HG02798 (cell line): ENCODE data around the gene CNTN2.

Experiments
- ATAC-seq: cut with Tn5 transposase; IDR thresholded peaks from one replicate; pipeline ENCODE4 v1.9.1; 2021; ENCODE audit warnings: mild to moderate bottlenecking; ENCODE audit not compliant: unreplicated experiment, poor library complexity

The CNTN2 gene

GRCh38 chr1:205020466-205020865, 22.5 kb upstream of the CNTN2 start:
- ATAC-seq = no peak

- ATAC-seq = no peak
These were observed 18.3 kb upstream of the CNTN2 start for GRCh38 chr1:205024679-205025078.

- no peak for ATAC-seq
These were observed 17.8 kb upstream of the CNTN2 start for GRCh38 chr1:205025239-205025638.

- ATAC-seq = no peak
These were observed 16.8 kb upstream of the CNTN2 start for GRCh38 chr1:205026181-205026580.

- no peak for ATAC-seq
These were observed 14.6 kb upstream of the CNTN2 start for GRCh38 chr1:205028390-205028789.

GRCh38 chr1:205028924-205029323, 14.1 kb upstream of the CNTN2 start:
- ATAC-seq = no peak

GRCh38 chr1:205030241-205030640, 12.8 kb upstream of the CNTN2 start:
- no peak for ATAC-seq

- ATAC-seq = no peak
These were observed 12.1 kb upstream of the CNTN2 start for GRCh38 chr1:205030896-205031295.

- no peak for ATAC-seq
These were observed 10.5 kb upstream of the CNTN2 start for GRCh38 chr1:205032508-205032907.

- ATAC-seq = no peak
These were observed 5.5 kb upstream of the CNTN2 start for GRCh38 chr1:205037539-205037938.

- no peak for ATAC-seq
These were observed 4.8 kb upstream of the CNTN2 start for GRCh38 chr1:205038132-205038786.

GRCh38 chr1:205041001-205041715, 1.9 kb upstream of the CNTN2 start:
- no peak for ATAC-seq

GRCh38 chr1:205041998-205042910, 758 bp upstream of the CNTN2 start:
- no peak for ATAC-seq

GRCh38 chr1:205043866-205044265, 854 bp downstream of the CNTN2 start:
- ATAC-seq = no peak

- ATAC-seq = no peak
These were observed 1.7 kb downstream of the CNTN2 start for GRCh38 chr1:205044741-205045140.

- no peak for ATAC-seq
These were observed 2.1 kb downstream of the CNTN2 start for GRCh38 chr1:205045146-205045545.

GRCh38 chr1:205046870-205047269, 3.9 kb downstream of the CNTN2 start:
- ATAC-seq = no peak

GRCh38 chr1:205047764-205048231, 4.8 kb downstream of the CNTN2 start:
- no peak for ATAC-seq

GRCh38 chr1:205048382-205048781, 5.4 kb downstream of the CNTN2 start:
- no peak for ATAC-seq

GRCh38 chr1:205049479-205049878, 6.5 kb downstream of the CNTN2 start:
- ATAC-seq = no peak

- no peak for ATAC-seq
These were observed 9.7 kb downstream of the CNTN2 start for GRCh38 chr1:205052690-205053089.
